HepG2 (cell line): ENCODE results near the gene OGG1. TPM values are rescaled to one million over a fixed set of nuclear protein-coding genes. Genes with fewer than 3 reads are reported as not detected.

ENCODE experiments used
- FOXO4 ChIP-seq: sonication (generic); formaldehyde crosslinking; conservative IDR thresholded peaks from 2 replicates; pipeline ENCODE4 v1.8.1; 2023; ENCODE audit warnings: missing genetic modification reagents
- KIAA2018 ChIP-seq: sonication (generic); formaldehyde crosslinking; IDR thresholded peaks from 2 replicates; pipeline ENCODE4 v1.5.0; 2020; ENCODE audit warnings: mild to moderate bottlenecking, missing genetic modification reagents, borderline replicate concordance
- SP1 ChIP-seq, 2 experiments: fragments of 450-650 bp in 1 of 2; sonication (generic) in 1 of 2; formaldehyde crosslinking in 1 of 2; IDR thresholded peaks; 2 replicates each; pipeline versions ENCODE4 v1.4.0 to v1.6.1; 2016 to 2020; ENCODE audit warnings: missing genetic modification reagents in 1 of 2
- ZSCAN25 ChIP-seq: sonication (generic); formaldehyde crosslinking; IDR thresholded peaks from 2 replicates; pipeline ENCODE4 v1.8.0; 2022; ENCODE audit warnings: mild to moderate bottlenecking, missing genetic modification reagents
- ZXDC ChIP-seq: sonication (generic); formaldehyde crosslinking; IDR thresholded peaks from 2 replicates; pipeline ENCODE4 v1.5.0; 2020; ENCODE audit warnings: mild to moderate bottlenecking, missing genetic modification reagents
- polyA plus RNA-seq, 8 experiments: library from polyadenylated mRNA; depleted of rRNA in 3 of 8; stranded (reverse) in 7 of 8; unstranded in 1 of 8; fragments of >200 nt; fragmentation: Illumina TruSeq in 4 of 8; extraction: Trizol in 4 of 8; gene quantifications; 2 replicates each; pipeline versions ENCODE4 v1.2.1 to v1.2.3, GENCODE V29; 2011 to 2016; ENCODE audit warnings: low read depth in 4 of 8, missing spikeins in 1 of 8, mixed read lengths in 1 of 8; ENCODE audit not compliant: insufficient read depth in 1 of 8
- total RNA-seq, 5 experiments: library from RNA; depleted of rRNA; stranded (reverse); fragments of >200 nt; fragmentation: Illumina TruSeq; extraction: Trizol; gene quantifications; 2 replicates each; pipeline ENCODE4 v1.2.3, GENCODE V29; 2016; ENCODE audit warnings: low read depth in 1 of 5

Gene OGG1
- total and polyA plus RNA-seq, 2 of the 13 experiments (the other 11 are each of a cell fraction or from before 2014, with no cell fraction given), result 28.7 to 33.2 TPM

GRCh38 chr3:9704347-9705322, 45.1 kb upstream of the OGG1 start (continued):
- TF ChIP-seq KIAA2018 (CRISPR knock-in tag), result no peak
- no peak for TF ChIP-seq FOXO4
- TF ChIP-seq ZXDC (CRISPR knock-in tag), result peak; percentile 26; the same call in 1 of the 2 replicates
- TF ChIP-seq SP1 (IDR thresholded peaks at IDR 0.05), result no peak
- TF ChIP-seq SP1 (CRISPR knock-in tag; IDR thresholded peaks at IDR 0.05), result peak; percentile 53; the same call in 1 of the 2 replicates
- no peak for TF ChIP-seq ZSCAN25 (CRISPR knock-in tag)
